ENCODE data around the gene PKMYT1. TPM values are rescaled to one million over a fixed set of nuclear protein-coding genes. Genes with fewer than 3 reads are reported as not detected.

The PKMYT1 gene
- polyA plus RNA-seq, 2 of the 4 experiments (the other 2 are of a cell fraction), result 10.5 to 50.5 TPM

DNA sequence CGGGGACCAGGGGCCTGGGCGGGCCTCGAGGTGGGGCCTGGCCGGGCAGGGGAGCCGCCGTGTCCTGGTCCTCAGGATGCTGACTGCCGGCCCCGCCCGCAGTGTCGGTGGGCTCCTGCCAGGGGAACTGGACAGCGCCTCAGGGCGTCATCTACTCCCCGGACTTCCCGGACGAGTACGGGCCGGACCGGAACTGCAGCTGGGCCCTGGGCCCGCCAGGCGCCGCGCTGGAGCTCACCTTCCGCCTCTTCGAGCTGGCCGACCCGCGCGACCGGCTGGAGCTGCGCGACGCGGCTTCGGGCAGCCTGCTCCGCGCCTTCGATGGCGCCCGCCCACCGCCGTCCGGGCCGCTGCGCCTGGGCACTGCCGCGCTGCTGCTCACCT is 13.4 kb downstream of the PKMYT1 start:
- DNase-seq (ENCODE audit: low read depth in 1 of 2, low spot score in 1 of 2) (no peak), ATAC-seq (no peak), FAIRE-seq (no peak)
- no peak overlapping the region for H3K27ac ChIP-seq
- peaks cover 26% of the 10 kb centered on the region for H3K4me1 ChIP-seq
- 97% methylated on average over 43 of the region's 46 CpGs for WGBS (ENCODE audit: missing lambda C conversion rate)
- POLR2A ChIA-PET, result no interaction called here
- TF ChIP-seq CEBPB (IDR thresholded peaks at IDR 0.05), result no peak
- no peak for TF ChIP-seq RCOR1 (IDR thresholded peaks at IDR 0.05; ENCODE audit: low read depth, low read length)
- TF ChIP-seq USF2 (IDR thresholded peaks at IDR 0.05), result no peak
- TF ChIP-seq FOXS1 (CRISPR knock-in tag; IDR thresholded peaks at IDR 0.05), result no peak
- no peak for TF ChIP-seq JUN (IDR thresholded peaks at IDR 0.05)
- no peak for TF ChIP-seq EHF (CRISPR knock-in tag; IDR thresholded peaks at IDR 0.05)
- TF ChIP-seq, protein P1, sequence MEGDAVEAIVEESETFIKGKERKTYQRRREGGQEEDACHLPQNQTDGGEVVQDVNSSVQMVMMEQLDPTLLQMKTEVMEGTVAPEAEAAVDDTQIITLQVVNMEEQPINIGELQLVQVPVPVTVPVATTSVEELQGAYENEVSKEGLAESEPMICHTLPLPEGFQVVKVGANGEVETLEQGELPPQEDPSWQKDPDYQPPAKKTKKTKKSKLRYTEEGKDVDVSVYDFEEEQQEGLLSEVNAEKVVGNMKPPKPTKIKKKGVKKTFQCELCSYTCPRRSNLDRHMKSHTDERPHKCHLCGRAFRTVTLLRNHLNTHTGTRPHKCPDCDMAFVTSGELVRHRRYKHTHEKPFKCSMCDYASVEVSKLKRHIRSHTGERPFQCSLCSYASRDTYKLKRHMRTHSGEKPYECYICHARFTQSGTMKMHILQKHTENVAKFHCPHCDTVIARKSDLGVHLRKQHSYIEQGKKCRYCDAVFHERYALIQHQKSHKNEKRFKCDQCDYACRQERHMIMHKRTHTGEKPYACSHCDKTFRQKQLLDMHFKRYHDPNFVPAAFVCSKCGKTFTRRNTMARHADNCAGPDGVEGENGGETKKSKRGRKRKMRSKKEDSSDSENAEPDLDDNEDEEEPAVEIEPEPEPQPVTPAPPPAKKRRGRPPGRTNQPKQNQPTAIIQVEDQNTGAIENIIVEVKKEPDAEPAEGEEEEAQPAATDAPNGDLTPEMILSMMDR (IDR thresholded peaks at IDR 0.05), result no peak
- TF ChIP-seq POLR2A (IDR thresholded peaks at IDR 0.05; ENCODE audit: low read length), result no peak
- no peak for TF ChIP-seq RARB (CRISPR knock-in tag; IDR thresholded peaks at IDR 0.05)
- TF ChIP-seq TFCP2L1 (CRISPR knock-in tag; IDR thresholded peaks at IDR 0.05), result no peak
- no peak for TF ChIP-seq CBX2 (IDR thresholded peaks at IDR 0.05; ENCODE audit: borderline replicate concordance, low read depth)
- TF ChIP-seq, protein P2, sequence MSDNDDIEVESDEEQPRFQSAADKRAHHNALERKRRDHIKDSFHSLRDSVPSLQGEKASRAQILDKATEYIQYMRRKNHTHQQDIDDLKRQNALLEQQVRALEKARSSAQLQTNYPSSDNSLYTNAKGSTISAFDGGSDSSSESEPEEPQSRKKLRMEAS (IDR thresholded peaks at IDR 0.05), result no peak
- TF ChIP-seq PHF8 (IDR thresholded peaks at IDR 0.05; ENCODE audit: borderline replicate concordance, low read depth), result no peak
- TF ChIP-seq FOSL2 (IDR thresholded peaks at IDR 0.05), result no peak
- no peak for TF ChIP-seq FOSL2 (CRISPR knock-in tag; IDR thresholded peaks at IDR 0.05)
- no peak for TF ChIP-seq RNF2 (IDR thresholded peaks at IDR 0.05; ENCODE audit: borderline replicate concordance, low read depth)
- TF ChIP-seq, protein P3, sequence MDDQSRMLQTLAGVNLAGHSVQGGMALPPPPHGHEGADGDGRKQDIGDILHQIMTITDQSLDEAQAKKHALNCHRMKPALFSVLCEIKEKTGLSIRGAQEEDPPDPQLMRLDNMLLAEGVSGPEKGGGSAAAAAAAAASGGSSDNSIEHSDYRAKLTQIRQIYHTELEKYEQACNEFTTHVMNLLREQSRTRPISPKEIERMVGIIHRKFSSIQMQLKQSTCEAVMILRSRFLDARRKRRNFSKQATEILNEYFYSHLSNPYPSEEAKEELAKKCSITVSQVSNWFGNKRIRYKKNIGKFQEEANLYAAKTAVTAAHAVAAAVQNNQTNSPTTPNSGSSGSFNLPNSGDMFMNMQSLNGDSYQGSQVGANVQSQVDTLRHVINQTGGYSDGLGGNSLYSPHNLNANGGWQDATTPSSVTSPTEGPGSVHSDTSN (IDR thresholded peaks at IDR 0.05), result no peak
- no peak for TF ChIP-seq HOXB5 (CRISPR knock-in tag; IDR thresholded peaks at IDR 0.05)
- TF ChIP-seq CHD4 (IDR thresholded peaks at IDR 0.05; ENCODE audit: borderline replicate concordance), result no peak
- no peak for TF ChIP-seq ZC3H11A (IDR thresholded peaks at IDR 0.05)
- no peak for TF ChIP-seq ZFP36 (IDR thresholded peaks at IDR 0.05; ENCODE audit: borderline replicate concordance, partially characterized antibody)
- no peak overlapping the region for H3K4me2 ChIP-seq
- no peaks in the 10 kb centered on the region for H3K9me3 ChIP-seq
- H3K4me3 ChIP-seq, result no peak overlapping the region
- CTCF ChIA-PET, result interaction anchor here (0.7 to 2.6 kb wide), 4 partner anchors 11 to 17 kb away, joined by 3 to 7 read pairs (median 4); no protein-coding TSS in a partner anchor

- Histone ChIP-seq H3K27ac (no peak overlapping the region), H3K4me2 (no peak overlapping the region), H3K9me3 (no peaks in the 10 kb centered on the region), H3K4me1 (peaks cover 26% of the 10 kb centered on the region), H3K4me3 (no peak overlapping the region)
- TF ChIP-seq SREBF2 (IDR thresholded peaks at IDR 0.05), result no peak
- TF ChIP-seq GATA3 (IDR thresholded peaks at IDR 0.05; ENCODE audit: borderline replicate concordance), result no peak
- no peak for TF ChIP-seq POLR2AphosphoS2 (conservative IDR thresholded peaks at IDR 0.05; ENCODE audit: low read length)
- no peak for TF ChIP-seq FOSB (CRISPR knock-in tag; IDR thresholded peaks at IDR 0.05)
- TF ChIP-seq EP300 (IDR thresholded peaks at IDR 0.05), result no peak
- TF ChIP-seq, protein P4, sequence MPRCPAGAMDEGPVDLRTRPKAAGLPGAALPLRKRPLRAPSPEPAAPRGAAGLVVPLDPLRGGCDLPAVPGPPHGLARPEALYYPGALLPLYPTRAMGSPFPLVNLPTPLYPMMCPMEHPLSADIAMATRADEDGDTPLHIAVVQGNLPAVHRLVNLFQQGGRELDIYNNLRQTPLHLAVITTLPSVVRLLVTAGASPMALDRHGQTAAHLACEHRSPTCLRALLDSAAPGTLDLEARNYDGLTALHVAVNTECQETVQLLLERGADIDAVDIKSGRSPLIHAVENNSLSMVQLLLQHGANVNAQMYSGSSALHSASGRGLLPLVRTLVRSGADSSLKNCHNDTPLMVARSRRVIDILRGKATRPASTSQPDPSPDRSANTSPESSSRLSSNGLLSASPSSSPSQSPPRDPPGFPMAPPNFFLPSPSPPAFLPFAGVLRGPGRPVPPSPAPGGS (IDR thresholded peaks at IDR 0.05), result no peak
- no peak for TF ChIP-seq ZFP36 (IDR thresholded peaks at IDR 0.05; ENCODE audit: borderline replicate concordance, partially characterized antibody)
- no peak for TF ChIP-seq HOXA7 (CRISPR knock-in tag; IDR thresholded peaks at IDR 0.05)
- TF ChIP-seq MAZ (IDR thresholded peaks at IDR 0.05; ENCODE audit: borderline replicate concordance, low read depth, low read length), result no peak
- TF ChIP-seq RNF2 (IDR thresholded peaks at IDR 0.05; ENCODE audit: borderline replicate concordance, low read depth), result no peak
- TF ChIP-seq RARB (CRISPR knock-in tag; IDR thresholded peaks at IDR 0.05), result no peak
- no peak for TF ChIP-seq RCOR1 (IDR thresholded peaks at IDR 0.05; ENCODE audit: low read depth, low read length)
- no peak for TF ChIP-seq NR3C1 (IDR thresholded peaks at IDR 0.05)
- TF ChIP-seq, protein P5, sequence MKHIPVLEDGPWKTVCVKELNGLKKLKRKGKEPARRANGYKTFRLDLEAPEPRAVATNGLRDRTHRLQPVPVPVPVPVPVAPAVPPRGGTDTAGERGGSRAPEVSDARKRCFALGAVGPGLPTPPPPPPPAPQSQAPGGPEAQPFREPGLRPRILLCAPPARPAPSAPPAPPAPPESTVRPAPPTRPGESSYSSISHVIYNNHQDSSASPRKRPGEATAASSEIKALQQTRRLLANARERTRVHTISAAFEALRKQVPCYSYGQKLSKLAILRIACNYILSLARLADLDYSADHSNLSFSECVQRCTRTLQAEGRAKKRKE (CRISPR knock-in tag; IDR thresholded peaks at IDR 0.05; ENCODE audit: low read depth), result no peak
- no peak for TF ChIP-seq TFCP2L1 (CRISPR knock-in tag; IDR thresholded peaks at IDR 0.05)
- ATAC-seq, result no peak
- ChIA-PET POLR2A (no interaction called here), CTCF (interaction anchor here (0.7 to 8.1 kb wide), 5 partner anchors 12 to 18 kb away, joined by 3 to 97 read pairs (median 6); no protein-coding TSS in a partner anchor)
- FAIRE-seq, result no peak
- WGBS (ENCODE audit: missing lambda C conversion rate), result 95% methylated on average over 25 of the region's 39 CpGs
- DNase-seq (ENCODE audit: low read depth in 1 of 2, low spot score in 1 of 2), result no peak
Observed at GRCh38 chr16:2966043-2966807, 14.0 kb downstream of the PKMYT1 start.

Data from A549 (cell line).